Smooth muscle cell (in vitro differentiated cells): ENCODE measurements around the gene ARMC9. TPM values are rescaled to one million over a fixed set of nuclear protein-coding genes. Genes with fewer than 3 reads are reported as not detected.

Experiments
- DNase-seq: peaks from one replicate; lab custom pipeline; 2025; ENCODE audit not compliant: unreplicated experiment; lab: John Stamatoyannopoulos, UW
- H2AFZ ChIP-seq: fragments of 200-600 bp; sonication (generic); 2 replicates; pipeline ENCODE4 v1.6.0; 2016; ENCODE audit warnings: antibody characterized with exemption, low read depth, mild to moderate bottlenecking
- H3F3A ChIP-seq: fragments of 200-600 bp; sonication (generic); 2 replicates; pipeline ENCODE4 v1.6.0; 2017; ENCODE audit warnings: antibody characterized with exemption, low read depth
- H3K27ac ChIP-seq: fragments of 200-600 bp; sonication (generic); 2 replicates; pipeline ENCODE4 v1.5.1; 2016; ENCODE audit warnings: low read depth, mild to moderate bottlenecking
- H3K27me3 ChIP-seq: fragments of 200-600 bp; sonication (generic); 2 replicates; pipeline ENCODE4 v1.6.1; 2016; ENCODE audit warnings: low read depth, mild to moderate bottlenecking
- H3K36me3 ChIP-seq: fragments of 200-600 bp; sonication (generic); 2 replicates; pipeline ENCODE4 v1.5.1; 2016; ENCODE audit warnings: low read depth
- H3K4me1 ChIP-seq: fragments of 200-600 bp; sonication (generic); 2 replicates; pipeline ENCODE4 v1.5.1; 2016; ENCODE audit warnings: low read depth
- H3K4me2 ChIP-seq: fragments of 200-600 bp; sonication (generic); 2 replicates; pipeline ENCODE4 v1.6.0; 2016; ENCODE audit warnings: mild to moderate bottlenecking
- H3K4me3 ChIP-seq: fragments of 200-600 bp; sonication (generic); 2 replicates; pipeline ENCODE4 v1.5.1; 2016; ENCODE audit warnings: mild to moderate bottlenecking
- H3K79me2 ChIP-seq: fragments of 200-600 bp; sonication (generic); 2 replicates; pipeline ENCODE4 v1.6.0; 2016; ENCODE audit warnings: low read depth, mild to moderate bottlenecking
- H3K9ac ChIP-seq: fragments of 200-600 bp; sonication (generic); 2 replicates; pipeline ENCODE4 v1.6.0; 2016; ENCODE audit warnings: low read depth
- H3K9me3 ChIP-seq: fragments of 200-600 bp; sonication (generic); replicated peaks from 2 replicates; pipeline ENCODE4 v1.5.1; 2016; ENCODE audit warnings: low read depth
- H4K20me1 ChIP-seq: fragments of 200-600 bp; sonication (generic); 2 replicates; pipeline ENCODE4 v1.6.0; 2016; ENCODE audit warnings: low read depth
- CTCF ChIP-seq: fragments of 200-600 bp; sonication (generic); IDR thresholded peaks from 2 replicates; pipeline ENCODE4 v1.5.1; 2017; ENCODE audit warnings: borderline replicate concordance, mild to moderate bottlenecking, antibody characterized with exemption; ENCODE audit not compliant: insufficient read depth, poor library complexity, severe bottlenecking
- WGBS: methylation state at CpG from one replicate; pipeline ENCODE4 v1.1.7; 2016; ENCODE audit warnings: low lambda C conversion rate; 5-methylcytosine and 5-hydroxymethylcytosine counted together
- polyA plus RNA-seq: library from polyadenylated mRNA; unstranded; fragments of >200 nt; fragmentation: Nextera tagmentation; extraction: Ambion mirVana; gene quantifications from 2 replicates; pipeline ENCODE4 v1.2.1, GENCODE V29; 2016
- total RNA-seq: library from RNA; depleted of rRNA; stranded (reverse); fragments of >200 nt; gene quantifications from 2 replicates; pipeline ENCODE4 v1.2.3, GENCODE V29; 2014

The ARMC9 gene
- total and polyA plus RNA-seq, 2 experiments from 2014 or later, result 34.7 to 51.0 TPM

- Histone ChIP-seq H3K27me3 (no peaks in the 10 kb centered on the region), H4K20me1 (peaks cover 35% of the 10 kb centered on the region), H3F3A (peaks cover 5% of the 10 kb centered on the region), H3K4me3 (no peak overlapping the region), H3K36me3 (no peaks in the 10 kb centered on the region), H2AFZ (no peak overlapping the region), H3K9me3 (no peaks in the 10 kb centered on the region), H3K4me2 (peak overlapping the region; percentile 81), H3K4me1 (peaks cover 14% of the 10 kb centered on the region), H3K9ac (no peak overlapping the region), H3K27ac (peak overlapping the region; percentile 14), H3K79me2 (peaks cover 32% of the 10 kb centered on the region)
- TF ChIP-seq CTCF, result no peak
- DNase-seq, result no peak
- 37% methylated on average over 3 of the region's 3 CpGs for WGBS
These were observed 2.5 kb downstream of the ARMC9 start for GRCh38 chr2:231200805-231201474.

- peaks cover 32% of the 10 kb centered on the region for H3K79me2 ChIP-seq
- WGBS, result 24% methylated on average over 4 of the region's 4 CpGs
These were observed 3.0 kb downstream of the ARMC9 start for GRCh38 chr2:231201475-231201814.

GRCh38 chr2:231203087-231203486 lies 4.7 kb downstream of the ARMC9 start:
- peaks cover 5% of the 10 kb centered on the region for H3F3A ChIP-seq
- no peak for TF ChIP-seq CTCF
- peaks cover 53% of the 10 kb centered on the region for H4K20me1 ChIP-seq
- no peaks in the 10 kb centered on the region for H3K9me3 ChIP-seq
- H3K9ac ChIP-seq, result no peak overlapping the region
- no peak overlapping the region for H2AFZ ChIP-seq
- peaks cover 41% of the 10 kb centered on the region for H3K79me2 ChIP-seq
- no peaks in the 10 kb centered on the region for H3K27me3 ChIP-seq
- WGBS, result 92% methylated on average over 7 of the region's 7 CpGs
- H3K27ac ChIP-seq, result no peak overlapping the region
- peaks cover 1% of the 10 kb centered on the region for H3K36me3 ChIP-seq
- no peak overlapping the region for H3K4me2 ChIP-seq
- peaks cover 14% of the 10 kb centered on the region for H3K4me1 ChIP-seq
- no peak for DNase-seq
- H3K4me3 ChIP-seq, result no peak overlapping the region

More at GRCh38 chr2:231201475-231201814, 3.0 kb downstream of the ARMC9 start:
- TF ChIP-seq CTCF, result no peak
- Histone ChIP-seq H2AFZ (no peak overlapping the region), H3K36me3 (no peaks in the 10 kb centered on the region), H3K9me3 (no peaks in the 10 kb centered on the region), H3K4me2 (peak overlapping the region; percentile 81), H3F3A (peaks cover 5% of the 10 kb centered on the region), H3K4me1 (peaks cover 14% of the 10 kb centered on the region), H3K4me3 (no peak overlapping the region), H3K27me3 (no peaks in the 10 kb centered on the region), H3K9ac (no peak overlapping the region), H3K27ac (peak overlapping the region; percentile 14), H4K20me1 (peaks cover 39% of the 10 kb centered on the region)
- DNase-seq, result no peak

GRCh38 chr2:231204146-231204545 lies 5.7 kb downstream of the ARMC9 start:
- peaks cover 53% of the 10 kb centered on the region for H4K20me1 ChIP-seq
- TF ChIP-seq CTCF, result no peak
- H2AFZ ChIP-seq, result no peak overlapping the region
- no peak overlapping the region for H3K9ac ChIP-seq
- H3K27ac ChIP-seq, result no peak overlapping the region
- H3K27me3 ChIP-seq, result no peaks in the 10 kb centered on the region
- H3K4me3 ChIP-seq, result no peak overlapping the region
- peaks cover 45% of the 10 kb centered on the region for H3K79me2 ChIP-seq
- peaks cover 4% of the 10 kb centered on the region for H3K36me3 ChIP-seq
- peaks cover 5% of the 10 kb centered on the region for H3F3A ChIP-seq
- 99% methylated on average over 3 of the region's 3 CpGs for WGBS
- H3K9me3 ChIP-seq, result no peaks in the 10 kb centered on the region
- no peak overlapping the region for H3K4me2 ChIP-seq
- H3K4me1 ChIP-seq, result peaks cover 12% of the 10 kb centered on the region
- no peak for DNase-seq
